SK-N-MC (cell line): ENCODE results near the gene ETV3.

ENCODE experiments used
- EZH2 ChIP-seq: fragments of 200-600 bp; sonication (generic); IDR thresholded peaks from one replicate; pipeline ENCODE4 v1.6.1; 2017; ENCODE audit warnings: antibody characterized with exemption
- FOXP2 ChIP-seq: optimal IDR thresholded peaks from 2 replicates; pipeline ENCODE3; 2011; ENCODE audit warnings: mild to moderate bottlenecking, moderate library complexity; ENCODE audit not compliant: insufficient read depth; ENCODE audit errors: extremely low read length, control extremely low read depth
- POLR2AphosphoS5 ChIP-seq: IDR thresholded peaks from 2 replicates; pipeline ENCODE4 v1.6.1; 2012; ENCODE audit warnings: mild to moderate bottlenecking, low read depth, low read length, borderline replicate concordance

DNA sequence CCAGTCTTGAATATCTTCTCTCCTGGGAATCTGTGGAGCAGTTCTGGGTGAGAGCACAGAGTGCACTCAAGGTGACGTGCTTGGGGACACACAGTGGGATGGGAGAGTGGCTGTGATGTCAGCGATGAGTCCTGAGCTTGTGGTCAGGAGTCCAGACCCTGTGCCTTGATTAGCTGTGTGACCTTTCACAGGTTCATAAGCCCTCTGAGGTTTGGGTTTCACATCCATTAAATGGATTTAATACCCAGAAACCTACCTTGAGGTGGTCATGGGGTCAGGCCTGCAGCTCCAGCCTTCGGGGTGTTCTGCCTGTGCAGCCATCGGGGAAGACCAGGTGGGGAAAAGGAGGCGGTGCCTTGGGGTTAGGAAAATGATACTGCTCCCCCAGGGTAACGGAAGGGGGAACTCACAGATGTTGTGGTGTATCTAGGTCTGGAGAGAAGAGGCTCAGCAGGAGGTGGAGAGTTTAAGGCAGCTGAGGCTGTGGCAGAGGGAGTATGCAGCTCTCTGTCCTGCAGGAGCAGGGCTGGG lies 38.5 kb upstream of the ETV3 start:
- TF ChIP-seq POLR2AphosphoS5 (no peak), EZH2 (no peak), FOXP2 (no peak)
